AG10803 (cell line): ENCODE data around the gene RIPPLY2.
"Not testable (repeated sequence)": the region's sequence is repeated elsewhere in the genome, so short reads cannot be mapped to it uniquely, and the experiment has no call there.

Experiments used
- DNase-seq: peaks from one replicate; pipeline ENCODE4 v3.0.0; 2010; ENCODE audit warnings: low read depth
- H3K4me3 ChIP-seq: 2 replicates; pipeline ENCODE4 v1.5.1; 2011; ENCODE audit warnings: mild to moderate bottlenecking, low read length, control low read depth
- TF ChIP-seq, protein P1 (sequence below): conservative IDR thresholded peaks from 2 replicates; pipeline ENCODE4 v1.5.1; 2011; ENCODE audit warnings: mild to moderate bottlenecking, low read length, control low read depth, inconsistent platforms

Gene RIPPLY2, protein sequence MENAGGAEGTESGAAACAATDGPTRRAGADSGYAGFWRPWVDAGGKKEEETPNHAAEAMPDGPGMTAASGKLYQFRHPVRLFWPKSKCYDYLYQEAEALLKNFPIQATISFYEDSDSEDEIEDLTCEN

DNA sequence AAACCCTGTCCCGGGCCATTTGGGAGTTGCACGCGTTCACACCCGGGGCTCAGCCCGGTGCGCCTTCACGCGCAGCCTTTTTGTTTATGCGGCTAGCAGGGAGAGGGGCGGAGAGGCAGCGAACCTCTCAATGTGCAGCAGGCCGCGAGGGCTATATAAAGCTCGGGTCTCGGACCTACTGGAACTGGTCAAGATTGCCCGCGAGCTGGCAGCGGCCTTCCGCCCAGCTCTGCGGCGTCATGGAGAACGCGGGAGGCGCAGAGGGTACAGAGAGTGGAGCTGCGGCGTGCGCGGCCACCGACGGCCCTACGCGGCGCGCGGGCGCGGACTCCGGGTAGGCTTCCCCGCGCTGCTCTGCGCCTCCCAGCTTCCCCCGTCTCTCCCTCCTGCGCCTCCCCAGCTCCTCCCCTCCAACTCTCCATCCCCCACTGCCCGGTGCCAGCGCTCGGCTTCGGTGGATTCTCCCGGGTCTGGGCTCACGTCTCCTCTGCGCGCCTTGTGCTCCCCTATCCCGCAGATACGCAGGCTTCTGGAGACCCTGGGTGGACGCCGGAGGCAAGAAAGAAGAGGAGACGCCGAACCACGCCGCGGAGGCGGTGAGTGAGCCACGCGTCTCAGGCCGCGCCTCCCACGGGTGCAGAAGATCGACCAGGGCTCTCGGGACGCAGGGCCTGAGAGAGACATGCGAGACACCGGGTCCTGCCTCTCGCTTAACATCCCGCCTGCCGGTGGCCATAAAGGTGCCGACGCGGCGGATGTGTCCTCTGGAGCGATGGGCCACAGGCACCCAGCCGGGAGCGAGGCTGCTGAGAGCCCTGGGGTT, at the start of gene RIPPLY2:
TSS of gene RIPPLY2 (plus strand) at position 183 of the 823 bp plus-strand sequence. CDS start at position 240, 57 bp downstream.
- peak; percentile 17 for DNase-seq
- peak within 1 kb of the TSS; percentile 51 for H3K4me3 ChIP-seq
- TF ChIP-seq, protein P1, sequence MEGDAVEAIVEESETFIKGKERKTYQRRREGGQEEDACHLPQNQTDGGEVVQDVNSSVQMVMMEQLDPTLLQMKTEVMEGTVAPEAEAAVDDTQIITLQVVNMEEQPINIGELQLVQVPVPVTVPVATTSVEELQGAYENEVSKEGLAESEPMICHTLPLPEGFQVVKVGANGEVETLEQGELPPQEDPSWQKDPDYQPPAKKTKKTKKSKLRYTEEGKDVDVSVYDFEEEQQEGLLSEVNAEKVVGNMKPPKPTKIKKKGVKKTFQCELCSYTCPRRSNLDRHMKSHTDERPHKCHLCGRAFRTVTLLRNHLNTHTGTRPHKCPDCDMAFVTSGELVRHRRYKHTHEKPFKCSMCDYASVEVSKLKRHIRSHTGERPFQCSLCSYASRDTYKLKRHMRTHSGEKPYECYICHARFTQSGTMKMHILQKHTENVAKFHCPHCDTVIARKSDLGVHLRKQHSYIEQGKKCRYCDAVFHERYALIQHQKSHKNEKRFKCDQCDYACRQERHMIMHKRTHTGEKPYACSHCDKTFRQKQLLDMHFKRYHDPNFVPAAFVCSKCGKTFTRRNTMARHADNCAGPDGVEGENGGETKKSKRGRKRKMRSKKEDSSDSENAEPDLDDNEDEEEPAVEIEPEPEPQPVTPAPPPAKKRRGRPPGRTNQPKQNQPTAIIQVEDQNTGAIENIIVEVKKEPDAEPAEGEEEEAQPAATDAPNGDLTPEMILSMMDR = no peak

DNA sequence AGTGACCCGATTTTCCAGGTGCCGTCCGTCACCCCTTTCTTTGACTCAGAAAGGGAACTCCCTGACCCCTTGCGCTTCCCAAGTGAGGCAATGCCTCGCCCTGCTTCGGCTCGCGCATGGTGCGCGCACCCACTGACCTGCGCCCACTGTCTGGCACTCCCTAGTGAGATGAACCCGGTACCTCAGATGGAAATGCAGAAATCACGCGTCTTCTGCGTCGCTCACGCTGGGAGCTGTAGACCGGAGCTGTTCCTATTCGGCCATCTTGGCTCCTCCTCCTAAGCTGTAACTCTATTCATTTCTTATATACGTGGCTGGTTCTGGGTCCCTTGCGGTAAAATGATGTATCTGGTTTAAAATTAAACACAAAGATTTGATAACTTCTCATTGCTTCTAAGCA, 49.7 kb upstream of the RIPPLY2 start:
- DNase-seq, H3K4me3 ChIP-seq: not testable (repeated sequence)

DNA sequence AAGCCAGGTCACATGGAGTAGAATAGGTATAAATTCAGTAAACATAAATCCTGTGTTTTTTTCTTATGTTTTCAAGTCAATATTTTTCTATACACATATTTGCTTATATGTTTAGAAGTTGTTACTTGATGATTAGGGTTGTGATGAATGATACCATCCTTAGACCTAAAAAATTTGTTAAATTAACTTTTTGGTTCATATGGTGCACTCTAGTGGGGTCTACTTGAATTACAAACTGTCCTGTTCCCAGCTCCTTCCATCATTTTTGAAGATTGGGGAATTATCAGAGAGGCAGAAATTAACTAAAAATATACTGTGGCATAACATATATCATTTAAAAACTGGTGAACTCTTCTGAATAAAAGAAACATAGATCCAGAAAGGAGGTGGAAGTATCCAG, 48.3 kb upstream of the RIPPLY2 start:
- H3K4me3 ChIP-seq = no peak overlapping the region
- DNase-seq = no peak
- TF ChIP-seq, protein P1 = no peak

DNA sequence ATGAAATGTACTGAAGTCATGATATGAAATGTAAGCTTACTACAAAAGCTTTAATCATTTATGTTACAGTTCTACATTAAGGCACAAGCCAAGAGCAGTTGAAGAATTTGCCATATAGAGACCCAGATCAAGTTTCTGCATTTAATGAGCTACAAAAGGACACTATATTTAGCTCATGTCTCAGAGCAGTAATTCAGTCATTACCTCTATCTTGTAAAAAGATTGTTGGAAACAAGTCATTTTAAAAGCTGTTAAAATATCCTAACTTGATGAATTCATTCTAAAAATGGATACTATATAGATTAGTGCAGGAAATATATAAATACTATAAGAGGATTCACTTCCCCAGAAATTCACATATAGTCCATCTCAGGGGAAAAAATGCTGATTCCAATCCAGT, 45.2 kb upstream of the RIPPLY2 start:
- no peak overlapping the region for H3K4me3 ChIP-seq
- TF ChIP-seq, protein P1 = no peak
- DNase-seq = no peak

DNA sequence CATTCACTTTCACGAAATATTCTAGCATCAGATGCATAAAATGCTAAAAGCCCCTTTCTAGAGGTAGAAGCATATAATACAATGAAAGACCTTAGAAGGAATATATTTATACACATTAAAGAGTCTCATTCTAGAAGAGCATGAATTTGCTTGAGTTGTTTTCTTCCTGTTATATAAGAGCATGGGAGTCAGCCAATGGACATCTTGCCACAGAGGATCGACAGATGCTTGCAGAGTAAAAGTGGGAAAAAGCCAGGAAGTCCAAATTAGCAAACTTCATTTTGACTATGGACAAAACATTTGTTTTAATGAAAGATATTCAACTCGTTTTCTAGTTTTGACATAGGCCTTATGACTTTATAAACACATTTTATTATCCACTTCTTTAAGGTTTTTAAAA, 44.2 kb upstream of the RIPPLY2 start:
- no peak for DNase-seq
- TF ChIP-seq, protein P1 = no peak
- no peak overlapping the region for H3K4me3 ChIP-seq

DNA sequence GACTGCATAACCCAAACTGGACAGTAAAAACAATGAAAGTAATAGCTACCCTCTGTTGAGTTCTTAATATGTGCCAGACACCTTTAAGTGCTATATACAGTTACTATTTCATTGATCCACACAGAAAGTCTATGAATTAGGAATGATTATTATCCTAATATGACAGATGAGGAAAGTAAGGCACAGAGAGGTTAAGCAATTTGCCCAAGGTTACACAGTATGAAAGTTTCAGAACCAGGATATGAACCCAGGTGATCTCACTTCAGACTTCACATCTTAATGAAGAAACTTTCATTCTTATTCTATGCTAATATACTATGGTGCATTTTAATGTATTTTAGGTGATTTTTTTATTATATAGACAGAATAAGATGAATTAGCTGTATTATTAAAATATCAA, 40.6 kb upstream of the RIPPLY2 start:
- no peak for DNase-seq
- H3K4me3 ChIP-seq = no peak overlapping the region
- TF ChIP-seq, protein P1 = no peak

DNA sequence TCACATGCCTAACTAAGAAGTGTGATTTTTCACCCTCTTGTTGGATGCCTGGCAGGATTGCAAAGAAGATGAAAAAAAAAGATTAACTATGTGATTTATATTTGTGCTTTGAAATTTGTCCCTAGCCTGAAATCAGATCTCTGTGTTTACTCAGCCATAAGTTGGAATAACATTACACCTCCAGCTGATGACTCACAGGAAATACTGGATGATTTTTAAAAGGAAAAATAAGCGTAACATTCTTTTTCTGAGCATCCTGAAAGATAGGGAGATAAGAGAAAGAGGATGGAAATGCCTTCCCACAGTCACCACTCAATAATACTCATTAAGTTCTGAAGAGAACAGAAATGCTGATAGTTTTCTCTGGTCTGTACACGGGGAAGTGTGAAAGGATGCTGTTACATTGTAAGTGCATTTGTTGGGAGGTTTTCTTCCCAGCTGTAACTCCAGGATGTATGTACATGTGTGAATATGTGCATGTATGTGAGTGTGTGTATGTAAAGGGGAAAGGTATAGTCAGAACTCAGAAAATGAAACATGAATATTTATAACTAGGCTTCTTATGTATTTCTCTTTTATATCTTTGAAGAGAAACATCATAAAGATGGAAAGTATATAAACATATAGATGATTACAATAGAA, 37.4 kb upstream of the RIPPLY2 start:
- no peak overlapping the region for H3K4me3 ChIP-seq
- TF ChIP-seq, protein P1 = no peak
- DNase-seq = no peak
